SK-N-SH (cell line): ENCODE results near the gene PDK2. TPM values are rescaled to one million over a fixed set of nuclear protein-coding genes. Genes with fewer than 3 reads are reported as not detected.

Source experiments
- CTCF ChIA-PET: fragments of 300-600, 350-600 bp; formaldehyde crosslinking; extraction: SDS; loops from one replicate; lab custom pipeline; 2021; lab: Yijun Ruan, JAX
- POLR2A ChIA-PET: fragments of 350-600 bp; sonication (Branson Sonifier 250); formaldehyde crosslinking; extraction: SDS; loops from one replicate; lab custom pipeline; 2020; ENCODE audit warnings: antibody characterized with exemption, inconsistent platforms; lab: Yijun Ruan, JAX
- DNase-seq: peaks from one replicate; pipeline ENCODE4 v3.0.0; 2012
- H2AFZ ChIP-seq: fragments of 200-600 bp; sonication (generic); 2 replicates; pipeline ENCODE4 v1.8.1; 2016; ENCODE audit warnings: antibody characterized with exemption, mild to moderate bottlenecking, low read depth
- H3F3A ChIP-seq: fragments of 200-600 bp; sonication (generic); replicated peaks from 2 replicates; pipeline ENCODE3; 2016; ENCODE audit warnings: antibody characterized with exemption, mild to moderate bottlenecking; ENCODE audit not compliant: insufficient read depth
- H3K27ac ChIP-seq, 2 experiments: fragments of 200-500 bp in 1 of 2; fragments of 200-600 bp in 1 of 2; sonication (Bioruptor generic) in 1 of 2; sonication (generic), shearing (Covaris generic) in 1 of 2; 2 replicates each; pipeline versions ENCODE4 v1.5.1 to v1.6.1; 2014 to 2016; ENCODE audit warnings: low read depth in 2 of 2, inconsistent platforms in 1 of 2, low read length in 1 of 2, mild to moderate bottlenecking in 1 of 2, mixed read lengths in 1 of 2
- H3K27me3 ChIP-seq: fragments of 200-600 bp; sonication (generic), shearing (Covaris generic); 2 replicates; pipeline ENCODE4 v1.6.1; 2016; ENCODE audit warnings: mixed run types; ENCODE audit not compliant: insufficient read depth
- H3K36me3 ChIP-seq, 2 experiments: fragments of 200-500 bp in 1 of 2; fragments of 200-600 bp in 1 of 2; sonication (Bioruptor generic) in 1 of 2; sonication (generic) in 1 of 2; replicated peaks in 1 of 2; 2 replicates each; pipeline versions ENCODE3 to v1.5.1; 2014 to 2016; ENCODE audit warnings: low read length in 1 of 2, mild to moderate bottlenecking in 1 of 2; ENCODE audit not compliant: insufficient read depth in 2 of 2, control insufficient read depth in 1 of 2
- H3K4me1 ChIP-seq, 2 experiments: fragments of 200-500 bp in 1 of 2; fragments of 200-600 bp in 1 of 2; sonication (Bioruptor generic) in 1 of 2; sonication (generic), shearing (Covaris generic) in 1 of 2; 2 replicates each; pipeline versions ENCODE4 v1.5.1 to v1.6.1; 2014 to 2016; ENCODE audit warnings: low read depth in 1 of 2, low read length in 1 of 2, mixed run types in 1 of 2; ENCODE audit not compliant: insufficient read depth in 2 of 2, control insufficient read depth in 1 of 2
- H3K4me2 ChIP-seq: fragments of 200-600 bp; sonication (generic), shearing (Covaris generic); 2 replicates; pipeline ENCODE4 v1.6.1; 2017; ENCODE audit warnings: mixed run types
- H3K4me3 ChIP-seq, 2 experiments: fragments of 200-500 bp in 1 of 2; fragments of 200-600 bp in 1 of 2; sonication (Bioruptor generic) in 1 of 2; sonication (generic), shearing (Covaris generic) in 1 of 2; 2 replicates each; pipeline versions ENCODE4 v1.5.1 to v1.8.1; 2014 to 2016; ENCODE audit warnings: low read depth in 2 of 2, inconsistent platforms in 1 of 2, low read length in 1 of 2, mild to moderate bottlenecking in 1 of 2, mixed read lengths in 1 of 2, moderate library complexity in 1 of 2
- H3K79me2 ChIP-seq: fragments of 200-600 bp; sonication (generic); 2 replicates; pipeline ENCODE4 v1.8.1; 2017; ENCODE audit warnings: mild to moderate bottlenecking; ENCODE audit not compliant: insufficient read depth
- H3K9ac ChIP-seq: fragments of 200-600 bp; sonication (generic); 2 replicates; pipeline ENCODE4 v1.6.1; 2017; ENCODE audit warnings: mixed run types
- H3K9me2 ChIP-seq: fragments of 200-600 bp; sonication (generic); 2 replicates; pipeline ENCODE4 v1.6.1; 2017; ENCODE audit warnings: mixed run types
- H3K9me3 ChIP-seq: fragments of 200-600 bp; sonication (generic); 2 replicates; pipeline ENCODE4 v1.6.1; 2017; ENCODE audit warnings: mixed run types, mild to moderate bottlenecking, moderate library complexity
- H4K20me1 ChIP-seq: fragments of 200-600 bp; sonication (generic); 2 replicates; pipeline ENCODE4 v1.6.1; 2017; ENCODE audit warnings: mild to moderate bottlenecking, mixed run types; ENCODE audit not compliant: insufficient read depth
- CHD2 ChIP-seq: fragments of 150-350 bp; IDR thresholded peaks from 2 replicates; pipeline ENCODE4 v1.6.1; 2018; ENCODE audit warnings: low read length; ENCODE audit not compliant: partially characterized antibody
- EP300 ChIP-seq, 2 experiments: IDR thresholded peaks; 2 replicates each; pipeline versions ENCODE4 v1.4.0 to v1.6.1; 2012; ENCODE audit warnings: borderline replicate concordance in 1 of 2, low read depth in 1 of 2, low read length in 1 of 2
- EZH2phosphoT487 ChIP-seq: fragments of 200-600 bp; sonication (generic); IDR thresholded peaks from 2 replicates; pipeline ENCODE4 v1.6.1; 2017; ENCODE audit warnings: low read depth, mixed run types, mild to moderate bottlenecking, antibody characterized with exemption, moderate library complexity, borderline replicate concordance
- FOXJ3 ChIP-seq: sonication (generic); formaldehyde crosslinking; IDR thresholded peaks from 2 replicates; pipeline ENCODE4 v1.5.1; 2020; ENCODE audit warnings: mild to moderate bottlenecking, missing genetic modification reagents
- FOXM1 ChIP-seq: IDR thresholded peaks from 2 replicates; pipeline ENCODE4 v1.4.0; 2012; ENCODE audit warnings: low read depth, mild to moderate bottlenecking
- JUND ChIP-seq: IDR thresholded peaks from 2 replicates; pipeline ENCODE4 v1.4.0; 2012
- NFIC ChIP-seq: IDR thresholded peaks from 2 replicates; pipeline ENCODE4 v1.4.0; 2012; ENCODE audit warnings: borderline replicate concordance
- NRF1 ChIP-seq: IDR thresholded peaks from 2 replicates; pipeline ENCODE4 v1.6.1; 2012; ENCODE audit warnings: low read depth, mild to moderate bottlenecking, low read length
- RAD21 ChIP-seq: IDR thresholded peaks from 2 replicates; pipeline ENCODE4 v1.6.1; 2012; ENCODE audit warnings: mild to moderate bottlenecking, low read length
- SMC3 ChIP-seq: IDR thresholded peaks from 2 replicates; pipeline ENCODE4 v1.6.1; 2012; ENCODE audit warnings: low read depth, low read length, improper control_type of control experiment
- WGBS: methylation state at CpG from one replicate; pipeline ENCODE4 v1.1.6; 2017; ENCODE audit warnings: low lambda C conversion rate; 5-methylcytosine and 5-hydroxymethylcytosine counted together
- polyA plus RNA-seq, 3 experiments: library from polyadenylated mRNA; depleted of rRNA; stranded (reverse); fragments of >200 nt; gene quantifications; 2 replicates each; pipeline ENCODE4 v1.2.3, GENCODE V29; 2012
- TF ChIP-seq, protein P1 (sequence below): fragments of 150-350 bp; IDR thresholded peaks from 2 replicates; pipeline ENCODE4 v1.6.1; 2017; ENCODE audit warnings: antibody characterized with exemption, low read length, low read depth, borderline replicate concordance
- TF ChIP-seq, protein P2 (sequence below): IDR thresholded peaks from 2 replicates; pipeline ENCODE4 v1.4.0; 2012; ENCODE audit warnings: low read depth, borderline replicate concordance
- TF ChIP-seq, protein P3 (sequence below): IDR thresholded peaks from 2 replicates; pipeline ENCODE4 v1.6.1; 2012; ENCODE audit warnings: mild to moderate bottlenecking, low read depth, low read length, moderate library complexity

Gene PDK2
- polyA plus RNA-seq, 1 of the 3 experiments (the other 2 are of a cell fraction) = 124 TPM

DNA sequence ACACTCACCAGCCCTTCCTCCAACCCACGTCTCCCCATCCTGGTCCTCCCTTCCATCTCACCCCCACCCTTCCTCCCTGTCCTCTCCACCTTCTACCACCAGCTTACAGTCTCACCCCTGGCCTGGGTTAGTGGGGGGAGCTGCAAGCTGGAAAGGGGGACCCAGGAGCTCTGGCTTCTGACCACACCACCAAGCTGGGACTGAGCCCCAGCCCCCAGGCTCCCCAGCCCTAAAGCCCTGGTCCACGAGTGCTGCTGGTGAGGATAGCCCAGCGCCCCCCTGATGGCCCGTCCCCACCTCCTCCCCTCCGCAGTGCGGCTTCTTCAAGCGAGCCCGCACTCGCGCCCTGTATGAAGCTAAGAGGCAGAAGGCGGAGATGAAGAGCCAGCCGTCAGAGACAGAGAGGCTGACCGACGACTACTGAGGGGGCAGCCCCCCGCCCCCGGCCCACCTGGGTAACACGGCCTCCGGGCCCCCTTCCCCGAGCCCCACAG is 7.2 kb upstream of the PDK2 start:
- Histone ChIP-seq H3K4me3 (no peak overlapping the region), H3K4me2 (no peak overlapping the region), H4K20me1 (peaks cover 82% of the 10 kb centered on the region), H3K27ac (peak overlapping the region in 1 of 2 experiments; percentile 32; a peak in 1 of 4 replicates), H3K27me3 (no peaks in the 10 kb centered on the region), H3K9ac (no peak overlapping the region), H3F3A (peaks cover 94% of the 10 kb centered on the region), H3K4me1 (no peaks in the 10 kb centered on the region), H3K9me3 (no peaks in the 10 kb centered on the region), H2AFZ (no peak overlapping the region), H3K79me2 (peaks cover 31% of the 10 kb centered on the region)
- DNase-seq = no peak
- POLR2A ChIA-PET = no interaction called here
- WGBS = 91% methylated on average over 19 of the region's 19 CpGs
- TF ChIP-seq FOXM1 (no peak), EZH2phosphoT487 (no peak), SMC3 (no peak), FOXJ3 (CRISPR knock-in tag) (no peak), JUND (no peak), NFIC (no peak), CHD2 (no peak), EP300 (IDR thresholded peaks at IDR 0.05; ENCODE audit: borderline replicate concordance in 1 of 2, low read depth in 1 of 2, low read length in 1 of 2) (no peak), RAD21 (no peak), NRF1 (no peak)
- TF ChIP-seq, protein P1, sequence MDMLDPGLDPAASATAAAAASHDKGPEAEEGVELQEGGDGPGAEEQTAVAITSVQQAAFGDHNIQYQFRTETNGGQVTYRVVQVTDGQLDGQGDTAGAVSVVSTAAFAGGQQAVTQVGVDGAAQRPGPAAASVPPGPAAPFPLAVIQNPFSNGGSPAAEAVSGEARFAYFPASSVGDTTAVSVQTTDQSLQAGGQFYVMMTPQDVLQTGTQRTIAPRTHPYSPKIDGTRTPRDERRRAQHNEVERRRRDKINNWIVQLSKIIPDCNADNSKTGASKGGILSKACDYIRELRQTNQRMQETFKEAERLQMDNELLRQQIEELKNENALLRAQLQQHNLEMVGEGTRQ = no peak
- TF ChIP-seq, protein P2, sequence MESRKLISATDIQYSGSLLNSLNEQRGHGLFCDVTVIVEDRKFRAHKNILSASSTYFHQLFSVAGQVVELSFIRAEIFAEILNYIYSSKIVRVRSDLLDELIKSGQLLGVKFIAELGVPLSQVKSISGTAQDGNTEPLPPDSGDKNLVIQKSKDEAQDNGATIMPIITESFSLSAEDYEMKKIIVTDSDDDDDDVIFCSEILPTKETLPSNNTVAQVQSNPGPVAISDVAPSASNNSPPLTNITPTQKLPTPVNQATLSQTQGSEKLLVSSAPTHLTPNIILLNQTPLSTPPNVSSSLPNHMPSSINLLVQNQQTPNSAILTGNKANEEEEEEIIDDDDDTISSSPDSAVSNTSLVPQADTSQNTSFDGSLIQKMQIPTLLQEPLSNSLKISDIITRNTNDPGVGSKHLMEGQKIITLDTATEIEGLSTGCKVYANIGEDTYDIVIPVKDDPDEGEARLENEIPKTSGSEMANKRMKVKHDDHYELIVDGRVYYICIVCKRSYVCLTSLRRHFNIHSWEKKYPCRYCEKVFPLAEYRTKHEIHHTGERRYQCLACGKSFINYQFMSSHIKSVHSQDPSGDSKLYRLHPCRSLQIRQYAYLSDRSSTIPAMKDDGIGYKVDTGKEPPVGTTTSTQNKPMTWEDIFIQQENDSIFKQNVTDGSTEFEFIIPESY = no peak
- TF ChIP-seq, protein P3, sequence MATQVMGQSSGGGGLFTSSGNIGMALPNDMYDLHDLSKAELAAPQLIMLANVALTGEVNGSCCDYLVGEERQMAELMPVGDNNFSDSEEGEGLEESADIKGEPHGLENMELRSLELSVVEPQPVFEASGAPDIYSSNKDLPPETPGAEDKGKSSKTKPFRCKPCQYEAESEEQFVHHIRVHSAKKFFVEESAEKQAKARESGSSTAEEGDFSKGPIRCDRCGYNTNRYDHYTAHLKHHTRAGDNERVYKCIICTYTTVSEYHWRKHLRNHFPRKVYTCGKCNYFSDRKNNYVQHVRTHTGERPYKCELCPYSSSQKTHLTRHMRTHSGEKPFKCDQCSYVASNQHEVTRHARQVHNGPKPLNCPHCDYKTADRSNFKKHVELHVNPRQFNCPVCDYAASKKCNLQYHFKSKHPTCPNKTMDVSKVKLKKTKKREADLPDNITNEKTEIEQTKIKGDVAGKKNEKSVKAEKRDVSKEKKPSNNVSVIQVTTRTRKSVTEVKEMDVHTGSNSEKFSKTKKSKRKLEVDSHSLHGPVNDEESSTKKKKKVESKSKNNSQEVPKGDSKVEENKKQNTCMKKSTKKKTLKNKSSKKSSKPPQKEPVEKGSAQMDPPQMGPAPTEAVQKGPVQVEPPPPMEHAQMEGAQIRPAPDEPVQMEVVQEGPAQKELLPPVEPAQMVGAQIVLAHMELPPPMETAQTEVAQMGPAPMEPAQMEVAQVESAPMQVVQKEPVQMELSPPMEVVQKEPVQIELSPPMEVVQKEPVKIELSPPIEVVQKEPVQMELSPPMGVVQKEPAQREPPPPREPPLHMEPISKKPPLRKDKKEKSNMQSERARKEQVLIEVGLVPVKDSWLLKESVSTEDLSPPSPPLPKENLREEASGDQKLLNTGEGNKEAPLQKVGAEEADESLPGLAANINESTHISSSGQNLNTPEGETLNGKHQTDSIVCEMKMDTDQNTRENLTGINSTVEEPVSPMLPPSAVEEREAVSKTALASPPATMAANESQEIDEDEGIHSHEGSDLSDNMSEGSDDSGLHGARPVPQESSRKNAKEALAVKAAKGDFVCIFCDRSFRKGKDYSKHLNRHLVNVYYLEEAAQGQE = no peak
- TF ChIP-seq, all 33 proteins: peak for 0
- Histone ChIP-seq H3K9me2 (no peaks in the 10 kb centered on the region), H3K36me3 (peaks cover 47 to 75% of the 10 kb centered on the region in 2 experiments)
- CTCF ChIA-PET = interaction anchor here (0.6 to 3.7 kb wide), 75 partner anchors 8 to 531 kb away, joined by 3 to 353 read pairs (median 5); partner anchors contain the start of genes COL1A1, DLX3, ITGA3 and SAMD14
